ENCODE data around the gene ZNF37A. TPM values are rescaled to one million over a fixed set of nuclear protein-coding genes. Genes with fewer than 3 reads are reported as not detected.

The ZNF37A gene
- total and polyA plus RNA-seq, 7 donors: 2.1 to 37.1 (median 19.3) TPM

- Histone ChIP-seq H3K27ac (no peak overlapping the region), H3K9me3 (peaks cover 66 to 97% (median 87%) of the 10 kb centered on the region in 4 donors), H3K36me3 (peaks cover 35 to 55% (median 52%) of the 10 kb centered on the region in 4 donors), H3K27me3 (no peaks in the 10 kb centered on the region), H3K4me3 (no peak overlapping the region), H3K4me1 (no peaks in the 10 kb centered on the region)
- WGBS, 2 donors: 97 to 98% methylated on average over 3 of the region's 3 CpGs
- TF ChIP-seq EP300 (IDR thresholded peaks at IDR 0.05): no peak
- no peak for TF ChIP-seq POLR2AphosphoS5 (IDR thresholded peaks at IDR 0.05)
- TF ChIP-seq POLR2A (IDR thresholded peaks at IDR 0.05): no peak
- TF ChIP-seq CTCF (IDR thresholded peaks at IDR 0.05): no peak
- intact Hi-C loops (cut with DNase I): no loop called here
- DNase-seq: no peak
Measured at GRCh38 chr10:38118072-38118807, 24.1 kb downstream of the ZNF37A start.

GRCh38 chr10:38119038-38119437 is 24.9 kb downstream of the ZNF37A start:
- WGBS, 2 donors: 93 to 100% methylated on average over 1 of the region's 1 CpG
- Histone ChIP-seq H3K27me3 (no peaks in the 10 kb centered on the region), H3K4me1 (no peaks in the 10 kb centered on the region), H3K9me3 (peaks cover 67 to 99% (median 88%) of the 10 kb centered on the region in 4 donors), H3K36me3 (peaks cover 35 to 47% (median 44%) of the 10 kb centered on the region in 4 donors), H3K4me3 (no peak overlapping the region), H3K27ac (no peak overlapping the region)
- no peak for DNase-seq
- no peak for TF ChIP-seq POLR2A (IDR thresholded peaks at IDR 0.05)
- TF ChIP-seq CTCF (IDR thresholded peaks at IDR 0.05): no peak
- no peak for TF ChIP-seq POLR2AphosphoS5 (IDR thresholded peaks at IDR 0.05)
- TF ChIP-seq EP300 (IDR thresholded peaks at IDR 0.05): no peak
- intact Hi-C loops (cut with DNase I): no loop called here

GRCh38 chr10:38127812-38128211 is 33.7 kb downstream of the ZNF37A start:
- no peaks in the 10 kb centered on the region for H3K36me3 ChIP-seq
- 93 to 95% methylated on average over 2 of the region's 2 CpGs for WGBS, 2 donors
- no peaks in the 10 kb centered on the region for H3K27me3 ChIP-seq
- H3K9me3 ChIP-seq: peaks cover 15 to 59% (median 41%) of the 10 kb centered on the region in 4 donors
- no peak for DNase-seq
- H3K27ac ChIP-seq: no peak overlapping the region
- intact Hi-C loops (cut with DNase I): no loop called here
- no peaks in the 10 kb centered on the region for H3K4me1 ChIP-seq
- H3K4me3 ChIP-seq: no peak overlapping the region
- TF ChIP-seq EP300 (IDR thresholded peaks at IDR 0.05): no peak
- no peak for TF ChIP-seq CTCF (IDR thresholded peaks at IDR 0.05)
- no peak for TF ChIP-seq POLR2AphosphoS5 (IDR thresholded peaks at IDR 0.05)
- no peak for TF ChIP-seq POLR2A (IDR thresholded peaks at IDR 0.05)

GRCh38 chr10:38143587-38143986 is 49.5 kb downstream of the ZNF37A start:
- H3K36me3 ChIP-seq: peaks cover 0 to 12% (median 3%) of the 10 kb centered on the region in 4 donors
- TF ChIP-seq POLR2A (IDR thresholded peaks at IDR 0.05) (no peak), EP300 (IDR thresholded peaks at IDR 0.05) (no peak), CTCF (IDR thresholded peaks at IDR 0.05) (no peak), POLR2AphosphoS5 (IDR thresholded peaks at IDR 0.05) (no peak)
- no peak for DNase-seq
- H3K27me3 ChIP-seq: no peaks in the 10 kb centered on the region
- H3K27ac ChIP-seq: no peak overlapping the region
- no peaks in the 10 kb centered on the region for H3K4me1 ChIP-seq
- no peak overlapping the region for H3K4me3 ChIP-seq
- intact Hi-C loops (cut with DNase I): no loop called here
- WGBS, 2 donors: 91 to 93% methylated on average over 1 of the region's 1 CpG
- H3K9me3 ChIP-seq: peaks cover 0 to 5% (median 1%) of the 10 kb centered on the region in 4 donors

Measured in sigmoid colon (tissue), 7 donors.